ENCODE data around the gene NEU4.
"Not testable (repeated sequence)": the region's sequence is repeated elsewhere in the genome, so short reads cannot be mapped to it uniquely, and the experiment has no call there.

NEU4 gene

GRCh38 chr2:241814393-241814642 is 5.3 kb downstream of the NEU4 start:
- FAIRE-seq, result no peak

GRCh38 chr2:241814643-241815476 is 5.9 kb downstream of the NEU4 start:
- no peak for FAIRE-seq

GRCh38 chr2:241815477-241816430 is 6.8 kb downstream of the NEU4 start:
- FAIRE-seq, result no peak

- FAIRE-seq, result no peak
Measured at GRCh38 chr2:241816431-241817121, 7.6 kb downstream of the NEU4 start.

- no peak for FAIRE-seq
Measured at GRCh38 chr2:241817126-241817820, 8.3 kb downstream of the NEU4 start.

- not testable (repeated sequence) for FAIRE-seq
Measured at GRCh38 chr2:241817821-241818215, 8.8 kb downstream of the NEU4 start.

- no peak for FAIRE-seq
Measured at GRCh38 chr2:241818229-241818942, 9.4 kb downstream of the NEU4 start.

GRCh38 chr2:241818943-241819270 is 9.9 kb downstream of the NEU4 start:
- no peak for FAIRE-seq

GRCh38 chr2:241819947-241820624 is 11.1 kb downstream of the NEU4 start:
- not testable (repeated sequence) for FAIRE-seq

GRCh38 chr2:241820625-241821384 is 11.8 kb downstream of the NEU4 start:
- no peak for FAIRE-seq

GRCh38 chr2:241821460-241822263 is 12.7 kb downstream of the NEU4 start:
- no peak for FAIRE-seq

- no peak for FAIRE-seq
Measured at GRCh38 chr2:241822264-241822623, 13.3 kb downstream of the NEU4 start.

- FAIRE-seq, result not testable (repeated sequence)
Measured at GRCh38 chr2:241823531-241824437, 14.8 kb downstream of the NEU4 start.

- no peak for FAIRE-seq
Measured at GRCh38 chr2:241827394-241827793, 18.4 kb downstream of the NEU4 start.

- no peak for FAIRE-seq
Measured at GRCh38 chr2:241833101-241833663, 24.2 kb downstream of the NEU4 start.

- not testable (repeated sequence) for FAIRE-seq
Measured at GRCh38 chr2:241833756-241834526, 24.9 kb downstream of the NEU4 start.

- FAIRE-seq, result no peak
Measured at GRCh38 chr2:241834527-241835210, 25.7 kb downstream of the NEU4 start.
